Smooth muscle cell of the coronary artery (primary cell): ENCODE results near the gene TBC1D13. TPM values are rescaled to one million over a fixed set of nuclear protein-coding genes. Genes with fewer than 3 reads are reported as not detected.

ENCODE experiments used
- total RNA-seq: library from RNA; depleted of rRNA; stranded (reverse); fragments of >200 nt; gene quantifications from 2 replicates; pipeline ENCODE4 v1.2.3, GENCODE V29; 2014; ENCODE audit warnings: low replicate concordance

TBC1D13 gene, protein sequence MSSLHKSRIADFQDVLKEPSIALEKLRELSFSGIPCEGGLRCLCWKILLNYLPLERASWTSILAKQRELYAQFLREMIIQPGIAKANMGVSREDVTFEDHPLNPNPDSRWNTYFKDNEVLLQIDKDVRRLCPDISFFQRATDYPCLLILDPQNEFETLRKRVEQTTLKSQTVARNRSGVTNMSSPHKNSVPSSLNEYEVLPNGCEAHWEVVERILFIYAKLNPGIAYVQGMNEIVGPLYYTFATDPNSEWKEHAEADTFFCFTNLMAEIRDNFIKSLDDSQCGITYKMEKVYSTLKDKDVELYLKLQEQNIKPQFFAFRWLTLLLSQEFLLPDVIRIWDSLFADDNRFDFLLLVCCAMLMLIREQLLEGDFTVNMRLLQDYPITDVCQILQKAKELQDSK
- total RNA-seq = 8.4 and 9.2 TPM in 2 replicates

DNA sequence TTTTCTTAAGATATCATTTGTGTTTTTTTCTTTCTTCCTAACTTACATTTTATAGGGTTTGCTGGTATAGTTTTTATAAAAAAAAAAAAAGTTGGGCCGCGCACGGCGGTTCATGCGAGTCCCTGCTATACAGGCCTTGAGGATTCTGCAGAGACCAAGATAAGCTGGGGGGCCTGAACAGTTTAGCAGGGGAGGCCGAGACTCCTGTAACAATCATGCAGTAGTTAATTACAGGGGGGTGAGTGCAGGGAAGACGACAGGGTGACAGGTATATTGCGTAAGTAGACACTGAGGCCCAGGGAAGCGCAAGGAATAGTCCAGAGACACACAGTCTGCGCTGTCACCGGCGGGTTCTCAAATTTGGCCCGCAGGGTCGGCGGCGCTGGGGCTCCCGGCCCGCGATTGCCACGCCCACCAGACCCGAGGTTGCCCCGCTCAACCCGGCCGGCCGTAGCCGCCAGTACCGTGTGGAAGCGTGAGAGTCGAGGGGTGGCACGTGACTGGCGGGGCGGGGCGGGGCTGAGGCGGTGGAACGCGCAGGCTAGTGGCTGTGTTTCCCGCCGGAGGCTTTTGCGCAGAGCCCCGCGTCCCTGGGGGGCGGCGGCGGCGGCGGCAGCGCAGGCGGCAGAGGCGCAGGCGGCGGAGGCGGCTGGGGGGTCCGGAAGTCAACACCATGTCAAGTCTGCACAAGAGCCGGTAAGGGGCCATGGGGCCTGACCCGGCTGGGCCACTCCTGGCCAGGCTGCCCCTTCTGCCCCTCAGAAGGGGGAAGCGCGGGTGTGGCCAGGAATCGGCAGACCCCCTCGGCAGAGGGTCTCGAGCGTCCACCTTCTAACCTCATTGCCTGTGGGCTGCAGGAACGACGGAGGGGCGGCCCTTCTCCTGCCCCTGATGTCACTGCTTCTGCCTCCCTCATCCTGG is at the start of gene TBC1D13:
Gene TBC1D13, plus strand, starts transcription at position 573 of the 921 bp plus-strand sequence. Its CDS starts 101 bp downstream, at position 674.

DNA sequence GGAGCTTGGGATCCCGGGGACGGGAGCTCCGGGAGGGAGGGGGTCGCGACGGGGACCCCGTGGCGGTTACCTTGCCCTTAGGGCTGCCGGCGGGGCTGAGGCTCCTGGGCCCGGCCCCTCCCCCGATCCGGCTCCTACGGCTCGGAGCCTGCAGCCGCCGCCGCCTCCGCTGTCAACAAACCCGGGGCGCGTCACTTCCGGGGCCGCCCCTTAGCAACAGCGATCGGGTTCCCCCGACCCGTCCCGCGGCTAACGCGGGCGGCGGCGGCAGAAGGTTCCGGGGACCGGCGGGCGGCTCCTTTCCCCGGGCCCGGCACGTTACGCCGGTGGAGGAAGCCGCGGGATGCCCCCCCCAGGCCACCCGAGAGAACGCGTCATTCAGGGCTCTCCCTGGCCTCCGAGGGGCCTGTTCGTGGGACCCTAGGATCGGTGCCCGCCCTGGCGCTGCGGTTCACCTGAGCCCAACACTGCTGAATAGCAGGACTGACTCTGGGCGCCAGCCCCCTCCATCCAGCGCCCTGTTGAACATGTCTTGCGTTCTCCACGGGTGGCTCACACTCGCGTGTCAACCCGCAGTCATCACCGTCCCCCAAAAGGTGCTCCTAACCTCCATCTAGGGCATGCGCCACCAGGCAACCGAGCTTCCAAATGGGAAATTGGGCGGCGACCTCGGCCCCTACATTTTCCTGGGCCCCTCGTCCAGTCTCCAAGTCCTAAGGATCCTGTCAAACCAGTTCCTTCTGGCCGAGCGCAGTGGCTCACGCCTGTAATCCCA is 15.1 kb upstream of the TBC1D13 start, which contains the start of gene ZER1:
Gene ZER1, minus strand, starts transcription at position 183 of the 775 bp plus-strand sequence. CDS start 16,362 bp downstream, outside the sequence.

DNA sequence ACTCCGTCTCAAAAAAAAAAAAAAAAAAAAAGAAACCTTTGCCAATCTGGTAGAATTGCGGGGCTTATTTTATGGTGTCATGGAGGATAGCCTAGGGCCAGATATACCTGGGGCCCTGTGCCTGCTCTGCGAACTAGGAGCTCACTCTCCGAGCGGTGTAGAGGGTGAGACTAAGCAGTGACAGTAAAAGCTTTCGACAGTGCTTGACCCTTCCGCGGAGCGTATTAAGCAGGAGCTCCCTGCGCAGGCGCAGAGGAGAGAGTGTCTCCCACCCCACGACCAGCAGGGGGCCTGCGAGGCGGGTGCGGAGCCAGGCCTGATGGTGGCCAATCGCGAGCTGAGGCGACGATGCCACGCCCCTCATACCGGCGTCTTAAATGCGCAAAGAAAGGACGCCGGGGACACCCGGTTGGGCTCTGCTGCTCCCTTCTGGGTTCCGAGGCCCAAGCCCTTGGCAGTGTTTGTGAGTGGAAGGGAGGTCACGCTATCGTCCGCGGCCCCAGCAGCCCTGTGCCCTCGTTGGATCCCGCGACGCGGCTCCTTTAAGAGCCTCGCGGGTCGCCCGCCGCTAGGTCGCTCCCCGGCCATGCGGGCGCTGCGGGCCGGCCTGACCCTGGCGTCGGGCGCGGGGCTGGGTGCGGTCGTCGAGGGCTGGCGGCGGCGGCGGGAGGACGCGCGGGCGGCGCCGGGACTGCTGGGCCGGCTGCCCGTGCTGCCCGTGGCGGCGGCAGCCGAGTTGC is 31.2 kb downstream of the TBC1D13 start, which contains the start of gene ENDOG:
Gene ENDOG, plus strand, starts transcription at position 402 of the 740 bp plus-strand sequence. Its CDS starts 185 bp downstream, at position 587.

DNA sequence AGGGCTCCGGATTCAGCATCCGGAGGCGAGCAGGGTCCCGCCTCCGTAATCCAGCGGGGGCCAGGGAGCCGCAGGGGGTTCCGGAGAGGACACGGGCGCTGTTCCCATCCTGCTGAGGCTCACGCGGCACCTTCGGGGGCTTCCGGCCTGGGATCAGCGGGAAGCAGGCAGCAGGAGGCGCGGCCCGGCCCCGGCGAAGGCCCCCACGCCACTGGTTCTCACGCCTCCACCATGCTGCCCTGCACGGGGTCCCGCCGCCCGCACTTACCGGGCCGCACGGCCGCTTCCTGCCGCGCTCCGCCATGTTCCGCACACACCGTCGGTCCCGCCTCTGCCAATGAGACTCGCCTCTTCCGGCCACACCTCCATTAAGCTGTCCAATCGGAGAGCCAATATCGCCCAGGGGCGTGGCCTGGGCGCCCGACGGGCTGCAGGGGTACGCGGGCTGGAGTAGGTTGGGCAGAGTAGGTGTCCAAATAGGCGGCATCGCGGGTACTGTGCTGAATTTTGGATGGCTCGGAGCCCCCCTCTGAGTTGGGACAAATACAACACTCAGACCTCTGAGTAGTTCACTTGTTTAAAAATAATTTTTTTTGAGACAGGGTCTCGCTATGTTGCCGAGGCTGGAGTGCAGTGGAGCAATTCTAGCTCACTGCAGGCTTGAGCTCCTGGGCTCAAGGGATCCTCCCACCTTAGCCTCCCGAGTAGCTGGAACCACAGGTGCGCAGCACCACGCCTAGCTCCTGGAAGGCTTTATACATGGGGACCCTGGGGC is 42.6 kb downstream of the TBC1D13 start, which contains the start of gene SPOUT1:
Gene SPOUT1, minus strand, starts transcription at position 318 of the 775 bp plus-strand sequence. Its CDS starts 14 bp downstream, at position 304.

Other genes starting within 250 kb of the TBC1D13 start
- 399 and 455 TPM in 2 replicates for gene SPTAN1, start 234.7 kb upstream of the TBC1D13 start, total RNA-seq
- gene DYNC2I2, start 130.4 kb upstream of the TBC1D13 start, total RNA-seq = 30.4 and 43.5 TPM in 2 replicates
- gene SET, start 98.0 kb upstream of the TBC1D13 start, total RNA-seq = 504 and 813 TPM in 2 replicates
- gene PKN3, start 84.8 kb upstream of the TBC1D13 start, total RNA-seq = 0.35 and 1.4 TPM in 2 replicates
- 19.3 and 28.6 TPM in 2 replicates for gene ZDHHC12, start 63.1 kb upstream of the TBC1D13 start, total RNA-seq
- gene ZER1, start 15.3 kb upstream of the TBC1D13 start, total RNA-seq = 12.3 and 17.9 TPM in 2 replicates
- gene ENDOG, start 31.2 kb downstream of the TBC1D13 start, total RNA-seq = 16.0 and 25.9 TPM in 2 replicates
- 10.8 and 12.9 TPM in 2 replicates for gene SPOUT1, start 42.5 kb downstream of the TBC1D13 start, total RNA-seq
- 4.8 and 9.0 TPM in 2 replicates for gene KYAT1, start 94.7 kb downstream of the TBC1D13 start, total RNA-seq
- gene LRRC8A, start 94.9 kb downstream of the TBC1D13 start, total RNA-seq = 38.6 and 39.5 TPM in 2 replicates
- gene PHYHD1, start 133.7 kb downstream of the TBC1D13 start, total RNA-seq = 6.1 and 15.3 TPM in 2 replicates
- gene DOLK, start 160.3 kb downstream of the TBC1D13 start, total RNA-seq = 19.7 and 20.4 TPM in 2 replicates
- 41.8 and 56.3 TPM in 2 replicates for gene NUP188, start 160.4 kb downstream of the TBC1D13 start, total RNA-seq
- gene SH3GLB2, start 241.1 kb downstream of the TBC1D13 start, total RNA-seq = 22.0 and 31.5 TPM in 2 replicates
- 12.4 and 20.1 TPM in 2 replicates for gene MIGA2, start 249.4 kb downstream of the TBC1D13 start, total RNA-seq